NCI-H2029 treated with DMSO at 0.1 percent for 48 hours (cell line): ENCODE data around the gene STUB1.
A peak's percentile ranks its signal among the peaks of the same experiment; 100 is the strongest.

ENCODE experiments used
- DNase-seq: peaks from one replicate; lab custom pipeline; 2025; lab: John Stamatoyannopoulos, UW

The STUB1 gene

GRCh38 chr16:667113-667779 lies 13.0 kb upstream of the STUB1 start:
- no peak for DNase-seq

- DNase-seq: peak; percentile 34
Measured at GRCh38 chr16:667780-668518, 12.3 kb upstream of the STUB1 start, which contains the start of gene RHOT2. Gene RHOT2, plus strand, starts transcription at chr16:668132. Its CDS starts 68 bp downstream, at chr16:668200.

- no peak for DNase-seq
Measured at GRCh38 chr16:668519-669171, 11.6 kb upstream of the STUB1 start.

GRCh38 chr16:669666-670065 lies 10.5 kb upstream of the STUB1 start:
- DNase-seq: no peak

GRCh38 chr16:670485-671352 lies 9.5 kb upstream of the STUB1 start:
- DNase-seq: no peak

GRCh38 chr16:671353-672131 lies 8.7 kb upstream of the STUB1 start:
- DNase-seq: no peak

GRCh38 chr16:672371-672770 lies 7.8 kb upstream of the STUB1 start:
- no peak for DNase-seq

- no peak for DNase-seq
Measured at GRCh38 chr16:672851-673250, 7.4 kb upstream of the STUB1 start.

- no peak for DNase-seq
Measured at GRCh38 chr16:673399-673991, 6.7 kb upstream of the STUB1 start.

GRCh38 chr16:674214-674881 lies 5.9 kb upstream of the STUB1 start:
- no peak for DNase-seq

- DNase-seq: no peak
Measured at GRCh38 chr16:674968-675883, 5.0 kb upstream of the STUB1 start, which contains the start of gene RHBDL1. Gene RHBDL1, plus strand, starts transcription at chr16:675671. Its CDS starts 120 bp downstream, at chr16:675791.

- no peak for DNase-seq
Measured at GRCh38 chr16:675884-676564, 4.2 kb upstream of the STUB1 start.

- DNase-seq: no peak
Measured at GRCh38 chr16:676565-676902, 3.7 kb upstream of the STUB1 start.

GRCh38 chr16:676913-677312 lies 3.3 kb upstream of the STUB1 start:
- DNase-seq: no peak

GRCh38 chr16:677316-678190 lies 2.7 kb upstream of the STUB1 start:
- DNase-seq: no peak

- DNase-seq: no peak
Measured at GRCh38 chr16:678209-678857, 1.9 kb upstream of the STUB1 start.
